ENCODE data around the gene CD300E. TPM values are rescaled to one million over a fixed set of nuclear protein-coding genes. Genes with fewer than 3 reads are reported as not detected.

The CD300E gene
- total and polyA plus RNA-seq, 4 experiments from 2014 or later: not detected

GRCh38 chr17:74608511-74608910 is 15.0 kb downstream of the CD300E start:
- DNase-seq: no peak
- Histone ChIP-seq H3K36me3 (ENCODE audit: insufficient read depth, low read length) (no peaks in the 10 kb centered on the region), H3K27ac (ENCODE audit: low read depth, low read length) (no peak overlapping the region), H3K9me3 (ENCODE audit: control insufficient read depth in 1 of 2, low read length in 2 of 2) (no peaks in the 10 kb centered on the region), H3K27me3 (ENCODE audit: insufficient read depth, low read length) (no peaks in the 10 kb centered on the region), H3K4me3 (ENCODE audit: low read length in 2 of 2) (no peak overlapping the region), H3K4me1 (ENCODE audit: insufficient read depth, low read length) (peaks cover 5% of the 10 kb centered on the region)
- Mint-ChIP-seq H3K27me3 (peaks cover 14 to 17% of the 10 kb centered on the region in 2 donors), H3K4me3 (no peak overlapping the region), H3K27ac (no peak overlapping the region), H3K36me3 (no peaks in the 10 kb centered on the region), H3K9me3 (peaks cover 0 to 4% (median 0%) of the 10 kb centered on the region in 8 donors), H3K4me1 (peaks cover 0 to 4% (median 1%) of the 10 kb centered on the region in 4 donors)
- intact Hi-C loops (cut with micrococcal nuclease): no loop called here
- CTCF ChIA-PET (ENCODE audit: partially characterized antibody): no interaction called here
- POLR2A ChIA-PET (ENCODE audit: partially characterized antibody): interaction anchor here (0.6 kb wide), 1 partner anchor 83 kb away, joined by 3 read pairs; no protein-coding TSS in a partner anchor

GRCh38 chr17:74607221-74607620 is 16.3 kb downstream of the CD300E start:
- no peak overlapping the region for H3K4me3 ChIP-seq (ENCODE audit: low read length in 2 of 2)
- H3K27me3 ChIP-seq (ENCODE audit: insufficient read depth, low read length): no peaks in the 10 kb centered on the region
- H3K27ac Mint-ChIP-seq: no peak overlapping the region
- no peaks in the 10 kb centered on the region for H3K9me3 ChIP-seq (ENCODE audit: control insufficient read depth in 1 of 2, low read length in 2 of 2)
- intact Hi-C loops (cut with micrococcal nuclease): no loop called here
- no peaks in the 10 kb centered on the region for H3K36me3 Mint-ChIP-seq
- H3K36me3 ChIP-seq (ENCODE audit: insufficient read depth, low read length): no peaks in the 10 kb centered on the region
- H3K27ac ChIP-seq (ENCODE audit: low read depth, low read length): no peak overlapping the region
- no peaks in the 10 kb centered on the region for H3K4me1 ChIP-seq (ENCODE audit: insufficient read depth, low read length)
- ChIA-PET POLR2A (ENCODE audit: partially characterized antibody) (no interaction called here), CTCF (ENCODE audit: partially characterized antibody) (no interaction called here)
- DNase-seq: no peak
- H3K27me3 Mint-ChIP-seq: peaks cover 14 to 20% of the 10 kb centered on the region in 2 donors
- H3K9me3 Mint-ChIP-seq: peaks cover 0 to 4% (median 0%) of the 10 kb centered on the region in 8 donors
- peaks cover 0 to 5% (median 2%) of the 10 kb centered on the region in 4 donors for H3K4me1 Mint-ChIP-seq
- H3K4me3 Mint-ChIP-seq: no peak overlapping the region

- H3K36me3 ChIP-seq (ENCODE audit: insufficient read depth, low read length): no peaks in the 10 kb centered on the region
- ChIA-PET POLR2A (ENCODE audit: partially characterized antibody) (no interaction called here), CTCF (ENCODE audit: partially characterized antibody) (no interaction called here)
- no peak overlapping the region for H3K27ac ChIP-seq (ENCODE audit: low read depth, low read length)
- no peaks in the 10 kb centered on the region for H3K27me3 ChIP-seq (ENCODE audit: insufficient read depth, low read length)
- H3K4me1 Mint-ChIP-seq: peaks cover 0 to 5% (median 3%) of the 10 kb centered on the region in 4 donors
- peaks cover 0 to 4% (median 0%) of the 10 kb centered on the region in 8 donors for H3K9me3 Mint-ChIP-seq
- H3K36me3 Mint-ChIP-seq: no peaks in the 10 kb centered on the region
- no peak for DNase-seq
- H3K4me3 ChIP-seq (ENCODE audit: low read length in 2 of 2): no peak overlapping the region
- H3K4me1 ChIP-seq (ENCODE audit: insufficient read depth, low read length): no peaks in the 10 kb centered on the region
- H3K4me3 Mint-ChIP-seq: no peak overlapping the region
- H3K27ac Mint-ChIP-seq: no peak overlapping the region
- intact Hi-C loops (cut with micrococcal nuclease): no loop called here
- no peaks in the 10 kb centered on the region for H3K9me3 ChIP-seq (ENCODE audit: control insufficient read depth in 1 of 2, low read length in 2 of 2)
- peaks cover 14 to 25% of the 10 kb centered on the region in 2 donors for H3K27me3 Mint-ChIP-seq
These were observed 17.5 kb downstream of the CD300E start for GRCh38 chr17:74606050-74606449.

GRCh38 chr17:74605361-74605760 is 18.2 kb downstream of the CD300E start:
- CTCF ChIA-PET (ENCODE audit: partially characterized antibody): no interaction called here
- Histone ChIP-seq H3K9me3 (ENCODE audit: control insufficient read depth in 1 of 2, low read length in 2 of 2) (no peaks in the 10 kb centered on the region), H3K27ac (ENCODE audit: low read depth, low read length) (no peak overlapping the region), H3K36me3 (ENCODE audit: insufficient read depth, low read length) (no peaks in the 10 kb centered on the region), H3K27me3 (ENCODE audit: insufficient read depth, low read length) (no peaks in the 10 kb centered on the region), H3K4me1 (ENCODE audit: insufficient read depth, low read length) (no peaks in the 10 kb centered on the region), H3K4me3 (ENCODE audit: low read length in 2 of 2) (no peak overlapping the region)
- peaks cover 18 to 29% of the 10 kb centered on the region in 2 donors for H3K27me3 Mint-ChIP-seq
- H3K36me3 Mint-ChIP-seq: no peaks in the 10 kb centered on the region
- POLR2A ChIA-PET (ENCODE audit: partially characterized antibody): no interaction called here
- H3K9me3 Mint-ChIP-seq: peaks cover 0 to 4% (median 0%) of the 10 kb centered on the region in 8 donors
- H3K4me1 Mint-ChIP-seq: peaks cover 0 to 5% (median 3%) of the 10 kb centered on the region in 4 donors
- no peak for DNase-seq
- H3K4me3 Mint-ChIP-seq: no peak overlapping the region
- intact Hi-C loops (cut with micrococcal nuclease): no loop called here
- H3K27ac Mint-ChIP-seq: no peak overlapping the region

- Mint-ChIP-seq H3K4me3 (no peak overlapping the region), H3K27ac (no peak overlapping the region), H3K4me1 (peaks cover 0 to 5% (median 3%) of the 10 kb centered on the region in 4 donors), H3K27me3 (peaks cover 20 to 34% of the 10 kb centered on the region in 2 donors), H3K36me3 (no peaks in the 10 kb centered on the region), H3K9me3 (peaks cover 0 to 4% (median 0%) of the 10 kb centered on the region in 8 donors)
- Histone ChIP-seq H3K27me3 (ENCODE audit: insufficient read depth, low read length) (no peaks in the 10 kb centered on the region), H3K27ac (ENCODE audit: low read depth, low read length) (no peak overlapping the region), H3K4me1 (ENCODE audit: insufficient read depth, low read length) (no peaks in the 10 kb centered on the region), H3K36me3 (ENCODE audit: insufficient read depth, low read length) (no peaks in the 10 kb centered on the region), H3K4me3 (ENCODE audit: low read length in 2 of 2) (no peak overlapping the region), H3K9me3 (ENCODE audit: control insufficient read depth in 1 of 2, low read length in 2 of 2) (no peaks in the 10 kb centered on the region)
- DNase-seq: no peak
- ChIA-PET POLR2A (ENCODE audit: partially characterized antibody) (no interaction called here), CTCF (ENCODE audit: partially characterized antibody) (interaction anchor here (1.5 to 2.0 kb wide), 2 partner anchors 226 to 235 kb away, joined by 3 to 5 read pairs; no protein-coding TSS in a partner anchor)
- intact Hi-C loops (cut with micrococcal nuclease): no loop called here
These were observed 18.8 kb downstream of the CD300E start for GRCh38 chr17:74604761-74605160.

- DNase-seq: no peak
- Mint-ChIP-seq H3K4me3 (no peak overlapping the region), H3K9me3 (peaks cover 0 to 4% (median 0%) of the 10 kb centered on the region in 8 donors), H3K4me1 (peaks cover 0 to 5% (median 3%) of the 10 kb centered on the region in 4 donors), H3K36me3 (no peaks in the 10 kb centered on the region), H3K27me3 (peaks cover 24 to 34% of the 10 kb centered on the region in 2 donors), H3K27ac (no peak overlapping the region)
- intact Hi-C loops (cut with micrococcal nuclease): no loop called here
- no peaks in the 10 kb centered on the region for H3K36me3 ChIP-seq (ENCODE audit: insufficient read depth, low read length)
- ChIA-PET POLR2A (ENCODE audit: partially characterized antibody) (no interaction called here), CTCF (ENCODE audit: partially characterized antibody) (interaction anchor here (1.5 to 2.0 kb wide), 2 partner anchors 225 to 235 kb away, joined by 3 to 5 read pairs; no protein-coding TSS in a partner anchor)
- H3K4me3 ChIP-seq (ENCODE audit: low read length in 2 of 2): no peak overlapping the region
- no peaks in the 10 kb centered on the region for H3K9me3 ChIP-seq (ENCODE audit: control insufficient read depth in 1 of 2, low read length in 2 of 2)
- no peaks in the 10 kb centered on the region for H3K27me3 ChIP-seq (ENCODE audit: insufficient read depth, low read length)
- no peaks in the 10 kb centered on the region for H3K4me1 ChIP-seq (ENCODE audit: insufficient read depth, low read length)
- no peak overlapping the region for H3K27ac ChIP-seq (ENCODE audit: low read depth, low read length)
These were observed 19.3 kb downstream of the CD300E start for GRCh38 chr17:74604200-74604599.

GRCh38 chr17:74603746-74604145 is 19.8 kb downstream of the CD300E start:
- no peaks in the 10 kb centered on the region for H3K27me3 ChIP-seq (ENCODE audit: insufficient read depth, low read length)
- H3K4me3 ChIP-seq (ENCODE audit: low read length in 2 of 2): no peak overlapping the region
- H3K36me3 ChIP-seq (ENCODE audit: insufficient read depth, low read length): no peaks in the 10 kb centered on the region
- intact Hi-C loops (cut with micrococcal nuclease): no loop called here
- no peaks in the 10 kb centered on the region for H3K36me3 Mint-ChIP-seq
- H3K27me3 Mint-ChIP-seq: peaks cover 25 to 32% of the 10 kb centered on the region in 2 donors
- peaks cover 0 to 6% (median 3%) of the 10 kb centered on the region in 4 donors for H3K4me1 Mint-ChIP-seq
- H3K9me3 ChIP-seq (ENCODE audit: control insufficient read depth in 1 of 2, low read length in 2 of 2): no peaks in the 10 kb centered on the region
- peaks cover 0 to 4% (median 0%) of the 10 kb centered on the region in 8 donors for H3K9me3 Mint-ChIP-seq
- ChIA-PET CTCF (ENCODE audit: partially characterized antibody) (interaction anchor here (1.5 to 2.0 kb wide), 2 partner anchors 225 to 234 kb away, joined by 3 to 5 read pairs; no protein-coding TSS in a partner anchor), POLR2A (ENCODE audit: partially characterized antibody) (no interaction called here)
- H3K27ac ChIP-seq (ENCODE audit: low read depth, low read length): no peak overlapping the region
- no peak overlapping the region for H3K27ac Mint-ChIP-seq
- no peak overlapping the region for H3K4me3 Mint-ChIP-seq
- H3K4me1 ChIP-seq (ENCODE audit: insufficient read depth, low read length): no peaks in the 10 kb centered on the region
- DNase-seq: no peak

Measured in CD4-positive, alpha-beta memory T cell (primary cell).